Endothelial cell of umbilical vein (primary cell): ENCODE measurements around the gene TRAF3IP1. TPM values are rescaled to one million over a fixed set of nuclear protein-coding genes. Genes with fewer than 3 reads are reported as not detected.

Experiments used
- BruUV-seq: library from RNA; stranded (reverse); fragments of 400-500 nt; replicated peaks from 2 replicates; lab custom pipeline; 2021; lab: Mats Ljungman, UMichigan
- CTCF ChIA-PET: fragments of 300-600, 350-600 bp; sonication (Branson Sonifier 250); formaldehyde crosslinking; loops from one replicate; lab custom pipeline; 2021; ENCODE audit warnings: antibody characterized with exemption, inconsistent platforms; lab: Charles Lee
- POLR2A ChIA-PET: fragments of 300-600, 350-600 bp; sonication (Branson Sonifier 250); formaldehyde crosslinking; loops from one replicate; lab custom pipeline; 2021; ENCODE audit warnings: antibody characterized with exemption, inconsistent platforms; lab: Charles Lee
- DNase-seq: peaks from one replicate; pipeline ENCODE4 v3.0.0-alpha.2; 2011; ENCODE audit warnings: low read depth, low spot score
- FAIRE-seq: peaks from 2 replicates; lab custom pipeline; 2011; peaks lifted over from hg19 to GRCh38; lab: Jason Lieb, UNC
- H2AFZ ChIP-seq: 2 replicates; pipeline ENCODE4 v1.6.0; 2012; ENCODE audit warnings: low read depth, low read length, control low read depth, inconsistent platforms
- H3K27ac ChIP-seq: 2 replicates; pipeline ENCODE4 v1.5.1; 2011; ENCODE audit warnings: low read depth, mild to moderate bottlenecking, control low read depth, low read length, moderate library complexity; ENCODE audit not compliant: insufficient read depth
- H3K27me3 ChIP-seq, 2 experiments: 2 replicates each; pipeline versions ENCODE4 v1.6.0 to v1.6.1; 2011; ENCODE audit warnings: low read length in 2 of 2, mixed read lengths in 1 of 2; ENCODE audit not compliant: control insufficient read depth in 2 of 2, insufficient read depth in 2 of 2
- H3K36me3 ChIP-seq, 2 experiments: 2 replicates in 1 of 2; 3 replicates in 1 of 2; pipeline ENCODE4 v1.5.1; 2011; ENCODE audit warnings: low read length in 2 of 2, mild to moderate bottlenecking in 1 of 2, moderate library complexity in 1 of 2; ENCODE audit not compliant: control insufficient read depth in 2 of 2, insufficient read depth in 2 of 2; ENCODE audit errors: extremely low read depth in 1 of 2
- H3K4me1 ChIP-seq: 3 replicates; pipeline ENCODE4 v1.5.1; 2011; ENCODE audit warnings: mild to moderate bottlenecking, low read length; ENCODE audit not compliant: control insufficient read depth, insufficient read depth; ENCODE audit errors: extremely low read depth
- H3K4me2 ChIP-seq: 2 replicates; pipeline ENCODE4 v1.6.1; 2011; ENCODE audit warnings: low read length, control low read depth, mixed read lengths; ENCODE audit not compliant: insufficient read depth
- H3K4me3 ChIP-seq, 3 experiments: fragments of 200-600 bp in 1 of 3; sonication (generic), shearing (Covaris generic) in 1 of 3; replicated peaks in 1 of 3; 2 replicates each; pipeline ENCODE4 v1.5.1; 2011 to 2016; ENCODE audit warnings: control low read depth in 3 of 3, low read length in 3 of 3, mild to moderate bottlenecking in 2 of 3, inconsistent platforms in 1 of 3, low read depth in 1 of 3, moderate library complexity in 1 of 3; ENCODE audit not compliant: insufficient read depth in 1 of 3
- H3K79me2 ChIP-seq: 2 replicates; pipeline ENCODE4 v1.6.0; 2012; ENCODE audit warnings: low read length, inconsistent platforms; ENCODE audit not compliant: control insufficient read depth, insufficient read depth
- H3K9ac ChIP-seq: replicated peaks from 2 replicates; pipeline ENCODE3; 2011; ENCODE audit warnings: low read length, control low read depth; ENCODE audit not compliant: insufficient read depth; ENCODE audit errors: extremely low read depth
- H3K9me1 ChIP-seq: replicated peaks from 3 replicates; pipeline ENCODE4 v1.6.0; 2011; ENCODE audit warnings: mild to moderate bottlenecking, low read length; ENCODE audit not compliant: control insufficient read depth, insufficient read depth; ENCODE audit errors: extremely low read depth
- H3K9me3 ChIP-seq: replicated peaks from 2 replicates; pipeline ENCODE4 v1.5.1; 2012; ENCODE audit warnings: low read length, inconsistent platforms; ENCODE audit not compliant: control insufficient read depth, insufficient read depth
- H4K20me1 ChIP-seq: replicated peaks from 2 replicates; pipeline ENCODE3; 2011; ENCODE audit warnings: mild to moderate bottlenecking, low read length; ENCODE audit not compliant: control insufficient read depth, insufficient read depth; ENCODE audit errors: extremely low read depth
- CTCF ChIP-seq, 2 donors: IDR thresholded peaks; 1 replicate in 1 of 2; 2 replicates in 1 of 2; pipeline ENCODE4 v1.5.1; 2011; ENCODE audit warnings: low read length in 2 of 2, mild to moderate bottlenecking in 2 of 2, moderate library complexity in 2 of 2, control low read depth in 1 of 2, inconsistent platforms in 1 of 2, low read depth in 1 of 2; ENCODE audit not compliant: insufficient read depth in 1 of 2; ENCODE audit errors: extremely low read depth in 1 of 2
- EZH2 ChIP-seq: IDR thresholded peaks from 2 replicates; pipeline ENCODE4 v1.6.1; 2012; ENCODE audit warnings: borderline replicate concordance, low read depth, mild to moderate bottlenecking, moderate library complexity, low read length, inconsistent platforms; ENCODE audit not compliant: severe bottlenecking
- FOS ChIP-seq: IDR thresholded peaks from 2 replicates; pipeline ENCODE4 v1.6.1; 2011; ENCODE audit warnings: mild to moderate bottlenecking, low read length, moderate library complexity, borderline replicate concordance; ENCODE audit not compliant: insufficient read depth
- GATA2 ChIP-seq: IDR thresholded peaks from 2 replicates; pipeline ENCODE4 v1.7.0; 2011; ENCODE audit warnings: low read depth, mild to moderate bottlenecking, moderate library complexity, mixed read lengths, low read length; ENCODE audit not compliant: insufficient read length, insufficient read depth
- MAX ChIP-seq: IDR thresholded peaks from 2 replicates; pipeline ENCODE4 v1.6.1; 2011; ENCODE audit not compliant: insufficient read depth, insufficient read length
- MYC ChIP-seq: IDR thresholded peaks from one replicate; pipeline ENCODE4 v1.6.1; 2011; ENCODE audit warnings: mild to moderate bottlenecking, low read depth, low read length
- POLR2AphosphoS5 ChIP-seq: IDR thresholded peaks from 2 replicates; pipeline ENCODE4 v1.6.1; 2012; ENCODE audit warnings: low read depth, mild to moderate bottlenecking, control low read depth, low read length, moderate library complexity; ENCODE audit not compliant: insufficient read depth
- dilution Hi-C: fragments of 300-500 bp; cut with MboI; formaldehyde crosslinking; loops from one replicate; pipeline ENCODE4 v1.15.0; 2019; ENCODE audit warnings: low sequenced_read_pairs; ENCODE audit not compliant: extremely low pct_ligation_motif_present
- intact Hi-C: fragments of 100-400 bp; cut with micrococcal nuclease; formaldehyde crosslinking; loops from one replicate; pipeline ENCODE4 v1.10.0; 2022
- polyA plus RNA-seq, 4 experiments: library from polyadenylated mRNA; depleted of rRNA in 3 of 4; stranded (reverse) in 3 of 4; unstranded in 1 of 4; fragments of >200 nt; gene quantifications; 2 replicates each; pipeline versions ENCODE4 v1.2.1 to v1.2.3, GENCODE V29; 2011 to 2012; ENCODE audit warnings: missing spikeins in 1 of 4
- total RNA-seq: library from RNA; stranded (reverse); gene quantifications from 2 replicates; pipeline ENCODE4 v1.2.3, GENCODE V29; 2021

TRAF3IP1 gene
- total and polyA plus RNA-seq, 2 donors (not counting 3 experiments of a cell fraction or from before 2014, with no cell fraction given): 3.4 to 15.9 TPM

GRCh38 chr2:238331916-238332315, 11.6 kb downstream of the TRAF3IP1 start:
- DNase-seq (no peak), FAIRE-seq (no peak)
- H3K27ac ChIP-seq: no peak overlapping the region
- H3K9ac ChIP-seq: no peak overlapping the region
- H3K9me1 ChIP-seq: no peaks in the 10 kb centered on the region
- H3K36me3 ChIP-seq: peaks cover 0 to 6% of the 10 kb centered on the region in 2 experiments
- H3K4me2 ChIP-seq: no peak overlapping the region
- intact Hi-C loops: no loop called here
- H3K27me3 ChIP-seq: no peaks in the 10 kb centered on the region
- ChIA-PET POLR2A (no interaction called here), CTCF (no interaction called here)
- BruUV-seq: no TSS peak
- H2AFZ ChIP-seq: no peak overlapping the region
- dilution Hi-C loops: no loop called here
- no peaks in the 10 kb centered on the region for H4K20me1 ChIP-seq
- H3K4me1 ChIP-seq: no peaks in the 10 kb centered on the region
- H3K9me3 ChIP-seq: no peaks in the 10 kb centered on the region
- H3K79me2 ChIP-seq: no peaks in the 10 kb centered on the region
- no peak for TF ChIP-seq POLR2AphosphoS5
- no peak for TF ChIP-seq MAX
- no peak for TF ChIP-seq GATA2
- TF ChIP-seq MYC: no peak
- no peak for TF ChIP-seq CTCF (IDR thresholded peaks at IDR 0.05; ENCODE audit: extremely low read depth in 1 of 2, insufficient read depth in 1 of 2, low read depth in 1 of 2, low read length in 2 of 2)
- no peak for TF ChIP-seq FOS
- TF ChIP-seq EZH2: no peak
- no peak overlapping the region for H3K4me3 ChIP-seq
